NCI-H510A treated with DMSO at 0.1 percent for 48 hours (cell line): ENCODE measurements around the gene POLD4.

Experiments used
- DNase-seq: peaks from one replicate; lab custom pipeline; 2025; lab: John Stamatoyannopoulos, UW

The POLD4 gene

GRCh38 chr11:67315325-67315909, 37.9 kb downstream of the POLD4 start:
- DNase-seq: peak; percentile 65

GRCh38 chr11:67314218-67314617, 39.1 kb downstream of the POLD4 start:
- no peak for DNase-seq

GRCh38 chr11:67313125-67313890, 40.0 kb downstream of the POLD4 start:
- no peak for DNase-seq

GRCh38 chr11:67312187-67313021, 40.9 kb downstream of the POLD4 start:
- no peak for DNase-seq

GRCh38 chr11:67311556-67312082, 41.7 kb downstream of the POLD4 start:
- DNase-seq: no peak

GRCh38 chr11:67311051-67311555, 42.2 kb downstream of the POLD4 start:
- DNase-seq: no peak

- no peak for DNase-seq
Measured at GRCh38 chr11:67310246-67311050, 42.9 kb downstream of the POLD4 start.

- no peak for DNase-seq
Measured at GRCh38 chr11:67309661-67310061, 43.7 kb downstream of the POLD4 start.

- no peak for DNase-seq
Measured at GRCh38 chr11:67309166-67309565, 44.2 kb downstream of the POLD4 start.

- no peak for DNase-seq
Measured at GRCh38 chr11:67308031-67308866, 45.1 kb downstream of the POLD4 start.

- no peak for DNase-seq
Measured at GRCh38 chr11:67307545-67308001, 45.8 kb downstream of the POLD4 start.

GRCh38 chr11:67306769-67307544, 46.4 kb downstream of the POLD4 start:
- no peak for DNase-seq

GRCh38 chr11:67304511-67305113, 48.7 kb downstream of the POLD4 start:
- DNase-seq: no peak

- DNase-seq: no peak
Measured at GRCh38 chr11:67303835-67304411, 49.4 kb downstream of the POLD4 start.

GRCh38 chr11:67303132-67303834, 50.1 kb downstream of the POLD4 start, which contains the start of gene SSH3:
SSH3 (plus strand) TSS chr11:67303530; CDS start chr11:67303626, 96 bp downstream.
- DNase-seq: peak; percentile 93

GRCh38 chr11:67302571-67303131, 50.7 kb downstream of the POLD4 start:
- DNase-seq: peak; percentile 76

GRCh38 chr11:67301951-67302516, 51.3 kb downstream of the POLD4 start:
- DNase-seq: peak; percentile 90
